ENCODE measurements around the gene MAOA. TPM values are rescaled to one million over a fixed set of nuclear protein-coding genes. Genes with fewer than 3 reads are reported as not detected.

The MAOA gene
- total RNA-seq, 4 donors from 2014 or later = 220 to 477 (median 242) TPM

- ATAC-seq (ENCODE audit: low FRiP score) = no peak
- no peak for TF ChIP-seq CTCF (IDR thresholded peaks at IDR 0.05)
These were observed 91.4 kb downstream of the MAOA start for GRCh38 chrX:43747476-43747875.

GRCh38 chrX:43750248-43750676 lies 94.2 kb downstream of the MAOA start:
- ATAC-seq (ENCODE audit: low FRiP score) (peak; percentile 62), DNase-seq (ENCODE audit: low spot score) (no peak)

More at GRCh38 chrX:43747476-43747875, 91.4 kb downstream of the MAOA start:
- no peak for DNase-seq (ENCODE audit: low spot score)

GRCh38 chrX:43753637-43754036 lies 97.5 kb downstream of the MAOA start:
- DNase-seq (ENCODE audit: low spot score) (no peak), ATAC-seq (ENCODE audit: low FRiP score) (no peak)
- no peak for TF ChIP-seq CTCF (IDR thresholded peaks at IDR 0.05)

More at GRCh38 chrX:43750248-43750676, 94.2 kb downstream of the MAOA start:
- TF ChIP-seq CTCF (IDR thresholded peaks at IDR 0.05) = no peak

GRCh38 chrX:43756076-43756475 lies 100.0 kb downstream of the MAOA start:
- ATAC-seq (ENCODE audit: low FRiP score) = no peak

GRCh38 chrX:43758044-43758443 lies 101.9 kb downstream of the MAOA start:
- no peak for DNase-seq (ENCODE audit: low spot score)
- no peak for ATAC-seq (ENCODE audit: low FRiP score)
- TF ChIP-seq CTCF (IDR thresholded peaks at IDR 0.05) = no peak

More at GRCh38 chrX:43756076-43756475, 100.0 kb downstream of the MAOA start:
- no peak for DNase-seq (ENCODE audit: low spot score)
- no peak for TF ChIP-seq CTCF (IDR thresholded peaks at IDR 0.05)

GRCh38 chrX:43785930-43786591 lies 130.0 kb downstream of the MAOA start:
- ATAC-seq (ENCODE audit: low FRiP score) (no peak), DNase-seq (ENCODE audit: low spot score) (no peak)
- TF ChIP-seq CTCF (IDR thresholded peaks at IDR 0.05) = no peak

Other genes with a start within 250 kb of the MAOA start
- 10 to 100 TPM; 15.8 to 93.2 (median 52.3) TPM for gene MAOB, start 226.2 kb downstream of the MAOA start, total RNA-seq